GM19438 (cell line): ENCODE measurements around the gene TMEM181.
"Not testable (repeated sequence)": the region's sequence is repeated elsewhere in the genome, so short reads cannot be mapped to it uniquely, and the experiment has no call there.

Experiments used
- ATAC-seq: cut with Tn5 transposase; IDR thresholded peaks from one replicate; pipeline ENCODE4 v1.9.1; 2021; ENCODE audit warnings: low read depth; ENCODE audit not compliant: unreplicated experiment

Gene TMEM181

DNA sequence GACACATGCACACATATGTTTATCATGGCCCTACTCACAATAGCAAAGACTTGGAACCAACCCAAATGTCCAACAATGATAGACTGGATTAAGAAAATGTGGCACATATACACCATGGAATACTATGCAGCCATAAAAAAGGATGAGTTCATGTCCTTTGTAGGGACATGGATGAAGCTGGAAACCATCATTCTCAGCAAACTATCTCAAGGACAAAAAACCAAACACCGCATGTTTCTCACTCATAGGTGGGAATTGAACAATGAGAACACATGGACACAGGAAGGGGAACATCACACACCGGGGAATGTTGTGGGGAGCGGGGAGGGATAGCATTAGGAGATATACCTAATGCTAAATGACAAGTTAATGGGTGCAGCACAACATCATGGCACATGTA, 117.2 kb downstream of the TMEM181 start:
- ATAC-seq: not testable (repeated sequence)

DNA sequence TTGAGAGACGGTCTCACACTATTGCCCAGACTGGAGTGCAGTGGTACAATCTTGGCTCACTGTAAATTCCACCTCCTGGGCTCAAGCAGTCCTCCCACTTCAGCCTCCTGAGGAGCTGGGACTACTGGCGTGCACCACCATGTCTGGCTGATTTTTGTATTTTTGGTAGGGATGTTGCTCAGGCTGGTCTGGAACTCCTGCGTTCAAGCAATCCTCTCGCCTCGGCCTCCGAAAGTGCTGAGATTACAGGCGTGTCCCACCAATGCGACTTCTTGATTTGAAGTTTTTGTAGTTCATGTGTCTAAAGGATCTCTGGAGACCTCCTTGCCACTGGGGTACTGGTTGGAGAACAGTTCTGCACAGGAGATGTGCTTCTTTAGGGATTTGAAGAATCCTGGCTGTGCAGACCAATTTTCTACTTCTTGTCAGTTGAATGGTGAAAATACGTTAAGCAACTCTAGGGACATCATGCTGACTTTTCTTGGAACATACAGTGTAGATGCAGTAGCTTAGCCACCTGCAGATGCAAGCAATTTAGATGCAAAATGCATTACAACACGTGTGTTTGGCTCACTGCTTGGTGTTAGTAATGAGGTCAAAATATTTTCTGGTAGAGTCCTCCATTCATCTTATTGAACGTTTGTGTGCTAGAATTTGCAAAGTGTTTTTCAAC, 118.2 kb downstream of the TMEM181 start:
- ATAC-seq: no peak

DNA sequence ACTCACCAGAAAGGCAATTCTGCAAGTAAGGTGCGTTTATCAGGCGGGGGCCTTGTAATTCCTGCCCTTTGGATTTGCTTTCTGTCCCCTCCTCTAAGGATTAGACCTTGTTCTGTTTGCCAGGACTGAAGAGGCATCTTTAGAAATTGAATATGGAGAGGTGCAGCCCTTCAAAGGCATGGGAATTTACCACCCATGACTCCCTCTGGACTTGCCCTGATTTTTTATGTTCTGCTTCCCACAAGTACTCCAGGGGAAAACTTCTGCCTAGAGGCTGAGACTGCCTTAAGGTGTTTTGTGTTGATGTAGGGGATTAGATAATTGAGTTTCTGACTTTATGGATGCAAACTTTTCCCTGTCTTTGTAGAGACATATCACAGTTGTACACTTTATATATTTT, 120.1 kb downstream of the TMEM181 start:
- no peak for ATAC-seq

DNA sequence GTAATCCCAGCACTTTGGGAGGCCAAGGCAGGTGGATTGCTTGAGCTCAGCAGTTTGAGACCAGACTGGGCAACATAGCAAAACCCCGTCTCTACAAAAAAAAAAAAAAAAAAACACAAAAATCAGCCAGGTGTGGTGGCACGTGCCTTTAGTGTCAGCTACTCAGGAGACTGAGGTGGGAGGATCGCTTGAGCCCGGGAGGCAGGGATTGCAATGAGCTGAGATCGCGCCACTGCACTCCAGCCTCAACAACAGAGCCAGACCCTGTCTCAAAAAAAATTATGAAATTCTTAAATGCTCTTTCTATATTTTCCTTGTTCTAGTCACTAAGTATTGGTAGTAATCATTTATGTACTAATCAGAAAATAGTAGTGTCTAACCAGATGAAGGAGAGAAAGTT, 120.6 kb downstream of the TMEM181 start:
- no peak for ATAC-seq

DNA sequence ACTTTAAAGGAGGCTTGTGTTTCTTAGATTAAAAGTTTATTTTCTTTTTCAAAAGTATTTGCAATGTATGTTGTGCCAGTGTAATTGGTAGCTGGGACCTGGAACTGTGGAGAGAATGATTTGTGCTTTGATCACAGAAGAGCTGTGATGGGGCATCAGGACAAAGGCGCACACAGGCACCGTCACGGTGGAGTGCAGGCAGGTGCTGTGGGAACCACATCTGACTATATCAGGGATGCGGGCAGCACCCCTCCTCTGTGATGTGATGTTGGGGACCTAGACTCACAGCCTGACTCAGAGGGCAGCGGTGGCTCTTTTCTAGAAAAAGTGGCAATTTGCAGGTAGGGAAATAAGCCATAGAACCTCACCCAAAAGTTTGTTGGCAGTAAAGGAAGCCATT, 124.4 kb downstream of the TMEM181 start:
- ATAC-seq: no peak

DNA sequence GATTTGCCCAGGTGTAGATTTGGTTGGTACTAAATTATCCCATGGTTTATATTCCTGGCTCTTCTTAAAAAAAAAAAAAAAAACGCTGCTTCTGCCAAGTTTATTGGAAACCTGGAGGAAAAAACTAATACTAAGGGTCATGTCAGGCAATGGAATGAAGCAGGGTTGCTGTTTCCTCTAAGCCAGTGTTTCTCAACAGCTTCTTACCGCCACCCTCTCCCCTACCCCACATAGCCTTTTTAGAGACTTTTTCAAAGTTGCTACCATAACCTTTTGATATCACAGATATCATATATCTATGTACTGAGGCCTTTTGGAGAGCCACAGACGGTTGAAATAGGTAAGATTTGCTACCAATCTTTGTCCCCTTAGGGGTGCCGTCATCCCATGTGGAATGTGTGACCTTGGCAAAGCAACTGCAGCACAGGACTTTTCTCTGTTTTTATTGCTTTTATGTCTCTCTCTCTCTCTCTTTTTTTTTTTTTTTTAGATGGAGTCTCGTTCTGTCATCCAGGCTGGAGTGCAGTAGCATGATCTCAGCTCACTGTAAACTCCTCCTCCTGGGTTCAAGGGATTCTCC, 124.9 kb downstream of the TMEM181 start:
- ATAC-seq: no peak
